Subcutaneous abdominal adipose tissue (tissue), 5 donors: ENCODE data around the gene MDH2.
"Not testable (repeated sequence)": the region's sequence is repeated elsewhere in the genome, so short reads cannot be mapped to it uniquely, and the experiment has no call there.

ENCODE experiments used
- H3K27ac ChIP-seq: one replicate; pipeline ENCODE4 v1.7.0; 2013; ENCODE audit warnings: low read depth, mild to moderate bottlenecking, inconsistent platforms, low read length, moderate library complexity
- H3K27me3 ChIP-seq, 5 donors: one replicate each; pipeline ENCODE4 v1.7.0; 2013; ENCODE audit warnings: low read length in 5 of 5, inconsistent platforms in 1 of 5; ENCODE audit not compliant: control insufficient read depth in 5 of 5, insufficient read depth in 4 of 5
- H3K36me3 ChIP-seq, 5 donors: one replicate each; pipeline ENCODE4 v1.7.0; 2013; ENCODE audit warnings: low read length in 5 of 5; ENCODE audit not compliant: control insufficient read depth in 5 of 5, insufficient read depth in 5 of 5
- H3K4me1 ChIP-seq, 5 donors: one replicate each; pipeline ENCODE4 v1.7.0; 2013; ENCODE audit warnings: low read length in 5 of 5, mild to moderate bottlenecking in 3 of 5, moderate library complexity in 1 of 5; ENCODE audit not compliant: control insufficient read depth in 5 of 5, insufficient read depth in 5 of 5
- H3K4me3 ChIP-seq, 5 donors: one replicate each; pipeline ENCODE4 v1.7.0; 2013; ENCODE audit warnings: low read length in 5 of 5, low read depth in 1 of 5
- H3K9ac ChIP-seq, 5 donors: one replicate each; pipeline ENCODE4 v1.7.0; 2013; ENCODE audit warnings: low read length in 5 of 5, mild to moderate bottlenecking in 4 of 5, moderate library complexity in 3 of 5
- H3K9me3 ChIP-seq, 5 donors: one replicate each; pipeline ENCODE4 v1.7.0; 2013; ENCODE audit warnings: low read length in 5 of 5; ENCODE audit not compliant: control insufficient read depth in 5 of 5
- donor health status: healthy.
- donor health status: healthy.
- donor health status: healthy.
- donor health status: healthy.
- donor health status: healthy.

MDH2 gene

GRCh38 chr7:76047811-76048667 is at the start of gene MDH2, which contains the start of gene STYXL1:
Gene MDH2, plus strand, starts transcription at chr7:76048106. Its CDS starts 55 bp downstream, at chr7:76048161.
Gene STYXL1, minus strand, starts transcription at chr7:76048000. Its CDS starts 17,477 bp downstream, at chr7:76030523.
- Histone ChIP-seq H3K27me3 (no peaks in the 10 kb centered on the region), H3K9ac (peak within 1 kb of the TSS; percentile 85 to 99 (median 94)), H3K27ac (peak within 1 kb of the TSS; percentile 88), H3K9me3 (no peaks in the 10 kb centered on the region), H3K4me3 (peak within 1 kb of the TSS; percentile 81 to 100 (median 98)), H3K36me3 (peaks cover 3 to 9% (median 5%) of the 10 kb centered on the region in 5 donors), H3K4me1 (peaks cover 1 to 34% (median 20%) of the 10 kb centered on the region in 5 donors)

- Histone ChIP-seq H3K36me3 (peaks cover 0 to 54% (median 23%) of the 10 kb centered on the region in 5 donors), H3K27ac (no peak overlapping the region), H3K4me1 (peaks cover 0 to 14% (median 9%) of the 10 kb centered on the region in 5 donors), H3K9ac (no peak overlapping the region), H3K27me3 (no peaks in the 10 kb centered on the region), H3K9me3 (no peaks in the 10 kb centered on the region), H3K4me3 (no peak overlapping the region)
Measured at GRCh38 chr7:76000566-76000965, 47.3 kb upstream of the MDH2 start.

GRCh38 chr7:76002139-76002538 is 45.8 kb upstream of the MDH2 start:
- H3K9ac ChIP-seq: no peak overlapping the region
- H3K27me3 ChIP-seq: no peaks in the 10 kb centered on the region
- H3K4me3 ChIP-seq: no peak overlapping the region
- no peaks in the 10 kb centered on the region for H3K9me3 ChIP-seq
- peaks cover 0 to 47% (median 27%) of the 10 kb centered on the region in 5 donors for H3K36me3 ChIP-seq
- H3K4me1 ChIP-seq: no peaks in the 10 kb centered on the region
- H3K27ac ChIP-seq: no peak overlapping the region

GRCh38 chr7:76002822-76003221 is 45.1 kb upstream of the MDH2 start:
- Histone ChIP-seq H3K9ac (no peak overlapping the region), H3K27ac (no peak overlapping the region), H3K9me3 (no peaks in the 10 kb centered on the region), H3K27me3 (no peaks in the 10 kb centered on the region), H3K4me1 (no peaks in the 10 kb centered on the region), H3K4me3 (no peak overlapping the region), H3K36me3 (peaks cover 0 to 44% (median 27%) of the 10 kb centered on the region in 5 donors)

GRCh38 chr7:76003351-76003750 is 44.6 kb upstream of the MDH2 start:
- Histone ChIP-seq H3K36me3 (peaks cover 0 to 44% (median 27%) of the 10 kb centered on the region in 5 donors), H3K4me3 (no peak overlapping the region)

GRCh38 chr7:76005004-76005403 is 42.9 kb upstream of the MDH2 start:
- not testable (repeated sequence) for H3K9me3 ChIP-seq, H3K4me3 ChIP-seq, H3K4me1 ChIP-seq, H3K9ac ChIP-seq, H3K27ac ChIP-seq, H3K27me3 ChIP-seq
- H3K36me3 ChIP-seq: peaks cover 0 to 43% (median 27%) of the 10 kb centered on the region in 5 donors

More at GRCh38 chr7:76003351-76003750, 44.6 kb upstream of the MDH2 start:
- Histone ChIP-seq H3K27me3 (no peaks in the 10 kb centered on the region), H3K9ac (no peak overlapping the region), H3K27ac (no peak overlapping the region), H3K9me3 (no peaks in the 10 kb centered on the region), H3K4me1 (no peaks in the 10 kb centered on the region)

- no peak overlapping the region for H3K27ac ChIP-seq
- no peaks in the 10 kb centered on the region for H3K27me3 ChIP-seq
- H3K9me3 ChIP-seq: no peaks in the 10 kb centered on the region
- no peak overlapping the region for H3K4me3 ChIP-seq
- no peak overlapping the region for H3K9ac ChIP-seq
- H3K4me1 ChIP-seq: peaks cover 0 to 11% (median 8%) of the 10 kb centered on the region in 5 donors
- H3K36me3 ChIP-seq: peaks cover 0 to 23% (median 12%) of the 10 kb centered on the region in 5 donors
Measured at GRCh38 chr7:76008156-76008687, 39.7 kb upstream of the MDH2 start.

GRCh38 chr7:76009672-76010600 is 38.0 kb upstream of the MDH2 start:
- H3K27ac ChIP-seq: no peak overlapping the region
- H3K9me3 ChIP-seq: no peaks in the 10 kb centered on the region
- no peak overlapping the region for H3K4me3 ChIP-seq
- H3K9ac ChIP-seq: no peak overlapping the region
- peaks cover 0 to 22% (median 8%) of the 10 kb centered on the region in 5 donors for H3K36me3 ChIP-seq
- H3K4me1 ChIP-seq: peaks cover 0 to 11% (median 8%) of the 10 kb centered on the region in 5 donors
- H3K27me3 ChIP-seq: no peaks in the 10 kb centered on the region

GRCh38 chr7:76011442-76011861 is 36.5 kb upstream of the MDH2 start:
- Histone ChIP-seq H3K9ac (peak overlapping the region in 2 of 5 donors; percentile 51 to 59), H3K36me3 (peaks cover 3 to 16% (median 4%) of the 10 kb centered on the region in 5 donors), H3K9me3 (no peaks in the 10 kb centered on the region), H3K4me3 (peak overlapping the region in 2 of 5 donors; percentile 5 to 37), H3K27ac (peak overlapping the region; percentile 17), H3K4me1 (peaks cover 0 to 11% (median 8%) of the 10 kb centered on the region in 5 donors), H3K27me3 (no peaks in the 10 kb centered on the region)
